ENCODE measurements around the gene CYP46A1.

GRCh38 chr14:99728981-99729451 lies 44.9 kb downstream of the CYP46A1 start:
- no peak for TF ChIP-seq POLR2A (IDR thresholded peaks at IDR 0.05)
- TF ChIP-seq, protein P1, sequence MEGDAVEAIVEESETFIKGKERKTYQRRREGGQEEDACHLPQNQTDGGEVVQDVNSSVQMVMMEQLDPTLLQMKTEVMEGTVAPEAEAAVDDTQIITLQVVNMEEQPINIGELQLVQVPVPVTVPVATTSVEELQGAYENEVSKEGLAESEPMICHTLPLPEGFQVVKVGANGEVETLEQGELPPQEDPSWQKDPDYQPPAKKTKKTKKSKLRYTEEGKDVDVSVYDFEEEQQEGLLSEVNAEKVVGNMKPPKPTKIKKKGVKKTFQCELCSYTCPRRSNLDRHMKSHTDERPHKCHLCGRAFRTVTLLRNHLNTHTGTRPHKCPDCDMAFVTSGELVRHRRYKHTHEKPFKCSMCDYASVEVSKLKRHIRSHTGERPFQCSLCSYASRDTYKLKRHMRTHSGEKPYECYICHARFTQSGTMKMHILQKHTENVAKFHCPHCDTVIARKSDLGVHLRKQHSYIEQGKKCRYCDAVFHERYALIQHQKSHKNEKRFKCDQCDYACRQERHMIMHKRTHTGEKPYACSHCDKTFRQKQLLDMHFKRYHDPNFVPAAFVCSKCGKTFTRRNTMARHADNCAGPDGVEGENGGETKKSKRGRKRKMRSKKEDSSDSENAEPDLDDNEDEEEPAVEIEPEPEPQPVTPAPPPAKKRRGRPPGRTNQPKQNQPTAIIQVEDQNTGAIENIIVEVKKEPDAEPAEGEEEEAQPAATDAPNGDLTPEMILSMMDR (IDR thresholded peaks at IDR 0.05 in 4 of 5, conservative IDR thresholded peaks at IDR 0.05 in 1 of 5) = no peak
